Gastrocnemius medialis (tissue), 4 donors: Measurements from ENCODE around the gene OR9K2. TPM values are rescaled to one million over a fixed set of nuclear protein-coding genes. Genes with fewer than 3 reads are reported as not detected.

Source experiments
- ATAC-seq, 2 donors: fragments of 150-250 bp; one replicate each; pipeline ENCODE4 v1.9.1; 2016
- DNase-seq, 2 donors: peaks; one replicate each; pipeline ENCODE4 v3.0.0-alpha.2; 2019
- H3K27ac ChIP-seq, 4 donors: fragments of 200-600 bp; sonication (generic); 1 replicate in 1 of 4; 2 replicates in 3 of 4; pipeline ENCODE4 v1.5.1; 2016 to 2018; ENCODE audit warnings: mild to moderate bottlenecking in 2 of 4, moderate library complexity in 1 of 4
- H3K27me3 ChIP-seq, 3 donors: fragments of 200-600 bp; sonication (generic) in 2 of 3; 1 replicate in 1 of 3; 2 replicates in 2 of 3; pipeline versions ENCODE4 v1.5.1 to v1.6.0; 2016 to 2019; ENCODE audit warnings: mild to moderate bottlenecking in 1 of 3, moderate library complexity in 1 of 3
- H3K36me3 ChIP-seq, 2 donors: fragments of 200-600 bp; sonication (generic) in 1 of 2; one replicate each; pipeline ENCODE4 v1.5.1; 2017 to 2018
- H3K4me1 ChIP-seq, 2 donors: fragments of 200-600 bp; sonication (generic) in 1 of 2; one replicate each; pipeline ENCODE4 v1.5.1; 2016 to 2017; ENCODE audit warnings: mild to moderate bottlenecking in 2 of 2
- H3K4me3 ChIP-seq, 4 donors: fragments of 200-600 bp; sonication (generic) in 3 of 4; 1 replicate in 1 of 4; 2 replicates in 3 of 4; pipeline ENCODE4 v1.5.1; 2016 to 2019; ENCODE audit warnings: mild to moderate bottlenecking in 2 of 4
- H3K9me3 ChIP-seq, 3 donors: fragments of 200-600 bp; sonication (generic) in 2 of 3; 1 replicate in 1 of 3; 2 replicates in 2 of 3; pipeline ENCODE4 v1.5.1; 2016 to 2019
- CTCF ChIP-seq, 5 experiments: fragments of 450-650 bp in 3 of 5; fragments of 200-600 bp in 2 of 5; sonication (generic) in 2 of 5; IDR thresholded peaks in 4 of 5; conservative IDR thresholded peaks in 1 of 5; 1 replicate in 4 of 5; 2 replicates in 1 of 5; pipeline ENCODE4 v1.5.1; 2016 to 2019; ENCODE audit warnings: antibody characterized with exemption in 5 of 5, mild to moderate bottlenecking in 3 of 5, moderate library complexity in 3 of 5
- POLR2A ChIP-seq, 2 donors: fragments of 450-650 bp; IDR thresholded peaks; one replicate each; pipeline ENCODE4 v1.6.1; 2017; ENCODE audit warnings: antibody characterized with exemption in 2 of 2, mild to moderate bottlenecking in 2 of 2, moderate library complexity in 2 of 2
- in situ Hi-C, 4 donors: fragments of 200-750 bp; cut with MboI; loops; one replicate each; pipeline versions ENCODE4 v1.15.0 to v1.8.0; 2017; ENCODE audit warnings: low sequenced_read_pairs in 4 of 4
- intact Hi-C: fragments of 100-400 bp; cut with DNase I; formaldehyde crosslinking; loops from one replicate; pipeline ENCODE4 v1.15.1; 2023; ENCODE audit warnings: low total_unique reads
- total RNA-seq, 4 donors: library from RNA; depleted of rRNA; stranded (reverse); fragments of >200 nt; gene quantifications; one replicate each; pipeline versions ENCODE4 v1.1.0 to v1.2.3, GENCODE V29; 2016

The OR9K2 gene
- total RNA-seq, 4 donors from 2014 or later: not detected

GRCh38 chr12:55172686-55173085 is 46.5 kb downstream of the OR9K2 start:
- in situ Hi-C loops: no loop called here
- intact Hi-C loops: no loop called here
- Histone ChIP-seq H3K27ac (no peak overlapping the region), H3K9me3 (no peaks in the 10 kb centered on the region), H3K4me3 (no peak overlapping the region), H3K4me1 (no peaks in the 10 kb centered on the region), H3K27me3 (peaks cover 0 to 5% (median 0%) of the 10 kb centered on the region in 3 donors), H3K36me3 (no peaks in the 10 kb centered on the region)
- TF ChIP-seq CTCF (IDR thresholded peaks at IDR 0.05 in 4 of 5, conservative IDR thresholded peaks at IDR 0.05 in 1 of 5): no peak
- no peak for TF ChIP-seq POLR2A (IDR thresholded peaks at IDR 0.05)
- ATAC-seq: no peak
- DNase-seq: no peak

GRCh38 chr12:55173456-55173855 is 47.2 kb downstream of the OR9K2 start:
- no peak for TF ChIP-seq CTCF (IDR thresholded peaks at IDR 0.05 in 4 of 5, conservative IDR thresholded peaks at IDR 0.05 in 1 of 5)
- no peak for TF ChIP-seq POLR2A (IDR thresholded peaks at IDR 0.05)

More at GRCh38 chr12:55173456-55173855, 47.2 kb downstream of the OR9K2 start:
- H3K4me1 ChIP-seq: no peaks in the 10 kb centered on the region
- H3K27me3 ChIP-seq: peaks cover 0 to 6% (median 0%) of the 10 kb centered on the region in 3 donors
- H3K36me3 ChIP-seq: no peaks in the 10 kb centered on the region
- H3K9me3 ChIP-seq: no peaks in the 10 kb centered on the region
- H3K4me3 ChIP-seq: no peak overlapping the region
- DNase-seq (no peak), ATAC-seq (no peak)
- in situ Hi-C loops: no loop called here
- intact Hi-C loops: no loop called here
- no peak overlapping the region for H3K27ac ChIP-seq

Other genes with a start within 250 kb of the OR9K2 start
- 1 to 10 TPM in 1 of 4 donors, under 1 TPM in 1, not detected in 2; 0.94 to 1.1 TPM for gene TESPA1, start 141.6 kb upstream of the OR9K2 start, total RNA-seq
- gene NEUROD4, start 106.4 kb upstream of the OR9K2 start, total RNA-seq: not detected
- not detected for gene OR10A7, start 94.6 kb downstream of the OR9K2 start, total RNA-seq
- gene OR6C74, start 118.2 kb downstream of the OR9K2 start, total RNA-seq: not detected
- gene OR6C6, start 170.2 kb downstream of the OR9K2 start, total RNA-seq: not detected
- not detected for gene OR6C1, start 187.9 kb downstream of the OR9K2 start, total RNA-seq
- gene OR6C3, start 204.3 kb downstream of the OR9K2 start, total RNA-seq: not detected
- not detected for gene OR6C75, start 236.6 kb downstream of the OR9K2 start, total RNA-seq